ENCODE data around the gene GSG1L. TPM values are rescaled to one million over a fixed set of nuclear protein-coding genes. Genes with fewer than 3 reads are reported as not detected.

GSG1L gene
- total and polyA plus RNA-seq, 4 donors: not detected

DNA sequence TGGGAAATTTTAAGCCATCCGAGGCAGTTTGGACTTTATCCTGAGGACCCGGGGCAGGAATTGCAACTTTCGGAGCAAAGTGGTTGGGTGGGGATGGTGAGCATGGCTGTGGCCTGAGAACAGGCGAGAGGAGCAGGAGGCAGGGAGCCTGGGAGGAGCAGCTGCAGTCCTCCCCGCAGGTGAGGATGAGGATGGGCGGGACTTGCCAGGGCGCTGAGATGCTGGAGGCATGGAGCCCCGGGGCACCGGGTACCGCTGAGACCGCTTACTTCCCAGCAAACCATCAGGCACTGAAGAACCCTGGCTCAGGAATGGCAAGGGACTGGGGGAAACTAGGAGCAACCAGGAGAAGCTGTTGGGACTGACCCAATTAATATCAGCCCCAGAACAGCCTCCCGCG is 210.8 kb downstream of the GSG1L start:
- H3K27ac ChIP-seq (ENCODE audit: low read depth in 1 of 2, low read length in 2 of 2): no peak overlapping the region
- no peaks in the 10 kb centered on the region for H3K9me3 ChIP-seq (ENCODE audit: control insufficient read depth in 4 of 4, low read length in 3 of 4)
- peaks cover 0 to 5% (median 0%) of the 10 kb centered on the region in 4 donors for H3K27me3 ChIP-seq (ENCODE audit: control insufficient read depth in 4 of 4, insufficient read depth in 4 of 4, low read length in 3 of 4)
- TF ChIP-seq, protein P1, sequence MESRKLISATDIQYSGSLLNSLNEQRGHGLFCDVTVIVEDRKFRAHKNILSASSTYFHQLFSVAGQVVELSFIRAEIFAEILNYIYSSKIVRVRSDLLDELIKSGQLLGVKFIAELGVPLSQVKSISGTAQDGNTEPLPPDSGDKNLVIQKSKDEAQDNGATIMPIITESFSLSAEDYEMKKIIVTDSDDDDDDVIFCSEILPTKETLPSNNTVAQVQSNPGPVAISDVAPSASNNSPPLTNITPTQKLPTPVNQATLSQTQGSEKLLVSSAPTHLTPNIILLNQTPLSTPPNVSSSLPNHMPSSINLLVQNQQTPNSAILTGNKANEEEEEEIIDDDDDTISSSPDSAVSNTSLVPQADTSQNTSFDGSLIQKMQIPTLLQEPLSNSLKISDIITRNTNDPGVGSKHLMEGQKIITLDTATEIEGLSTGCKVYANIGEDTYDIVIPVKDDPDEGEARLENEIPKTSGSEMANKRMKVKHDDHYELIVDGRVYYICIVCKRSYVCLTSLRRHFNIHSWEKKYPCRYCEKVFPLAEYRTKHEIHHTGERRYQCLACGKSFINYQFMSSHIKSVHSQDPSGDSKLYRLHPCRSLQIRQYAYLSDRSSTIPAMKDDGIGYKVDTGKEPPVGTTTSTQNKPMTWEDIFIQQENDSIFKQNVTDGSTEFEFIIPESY (IDR thresholded peaks at IDR 0.05): no peak
- TF ChIP-seq JUND (IDR thresholded peaks at IDR 0.05) (no peak), YY1 (IDR thresholded peaks at IDR 0.05) (no peak), NR2F2 (IDR thresholded peaks at IDR 0.05) (no peak), HNF4G (IDR thresholded peaks at IDR 0.05) (no peak), HNF4A (conservative IDR thresholded peaks at IDR 0.05) (no peak), RAD21 (IDR thresholded peaks at IDR 0.05) (no peak), RXRA (IDR thresholded peaks at IDR 0.05) (no peak), SP1 (IDR thresholded peaks at IDR 0.05) (no peak), FOXA1 (IDR thresholded peaks at IDR 0.05) (no peak), GABPA (IDR thresholded peaks at IDR 0.05 in 1 of 2, conservative IDR thresholded peaks at IDR 0.05 in 1 of 2) (no peak), TAF1 (conservative IDR thresholded peaks at IDR 0.05) (no peak), EGR1 (IDR thresholded peaks at IDR 0.05; ENCODE audit: low read depth in 2 of 2) (no peak)
- TF ChIP-seq, protein P2, sequence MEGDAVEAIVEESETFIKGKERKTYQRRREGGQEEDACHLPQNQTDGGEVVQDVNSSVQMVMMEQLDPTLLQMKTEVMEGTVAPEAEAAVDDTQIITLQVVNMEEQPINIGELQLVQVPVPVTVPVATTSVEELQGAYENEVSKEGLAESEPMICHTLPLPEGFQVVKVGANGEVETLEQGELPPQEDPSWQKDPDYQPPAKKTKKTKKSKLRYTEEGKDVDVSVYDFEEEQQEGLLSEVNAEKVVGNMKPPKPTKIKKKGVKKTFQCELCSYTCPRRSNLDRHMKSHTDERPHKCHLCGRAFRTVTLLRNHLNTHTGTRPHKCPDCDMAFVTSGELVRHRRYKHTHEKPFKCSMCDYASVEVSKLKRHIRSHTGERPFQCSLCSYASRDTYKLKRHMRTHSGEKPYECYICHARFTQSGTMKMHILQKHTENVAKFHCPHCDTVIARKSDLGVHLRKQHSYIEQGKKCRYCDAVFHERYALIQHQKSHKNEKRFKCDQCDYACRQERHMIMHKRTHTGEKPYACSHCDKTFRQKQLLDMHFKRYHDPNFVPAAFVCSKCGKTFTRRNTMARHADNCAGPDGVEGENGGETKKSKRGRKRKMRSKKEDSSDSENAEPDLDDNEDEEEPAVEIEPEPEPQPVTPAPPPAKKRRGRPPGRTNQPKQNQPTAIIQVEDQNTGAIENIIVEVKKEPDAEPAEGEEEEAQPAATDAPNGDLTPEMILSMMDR (IDR thresholded peaks at IDR 0.05; ENCODE audit: low read depth, low read length, missing input control): no peak
- TF ChIP-seq, protein P3, sequence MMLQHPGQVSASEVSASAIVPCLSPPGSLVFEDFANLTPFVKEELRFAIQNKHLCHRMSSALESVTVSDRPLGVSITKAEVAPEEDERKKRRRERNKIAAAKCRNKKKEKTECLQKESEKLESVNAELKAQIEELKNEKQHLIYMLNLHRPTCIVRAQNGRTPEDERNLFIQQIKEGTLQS (IDR thresholded peaks at IDR 0.05): no peak
- TF ChIP-seq, protein P4, sequence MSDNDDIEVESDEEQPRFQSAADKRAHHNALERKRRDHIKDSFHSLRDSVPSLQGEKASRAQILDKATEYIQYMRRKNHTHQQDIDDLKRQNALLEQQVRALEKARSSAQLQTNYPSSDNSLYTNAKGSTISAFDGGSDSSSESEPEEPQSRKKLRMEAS (IDR thresholded peaks at IDR 0.05): no peak
- TF ChIP-seq, protein P5, sequence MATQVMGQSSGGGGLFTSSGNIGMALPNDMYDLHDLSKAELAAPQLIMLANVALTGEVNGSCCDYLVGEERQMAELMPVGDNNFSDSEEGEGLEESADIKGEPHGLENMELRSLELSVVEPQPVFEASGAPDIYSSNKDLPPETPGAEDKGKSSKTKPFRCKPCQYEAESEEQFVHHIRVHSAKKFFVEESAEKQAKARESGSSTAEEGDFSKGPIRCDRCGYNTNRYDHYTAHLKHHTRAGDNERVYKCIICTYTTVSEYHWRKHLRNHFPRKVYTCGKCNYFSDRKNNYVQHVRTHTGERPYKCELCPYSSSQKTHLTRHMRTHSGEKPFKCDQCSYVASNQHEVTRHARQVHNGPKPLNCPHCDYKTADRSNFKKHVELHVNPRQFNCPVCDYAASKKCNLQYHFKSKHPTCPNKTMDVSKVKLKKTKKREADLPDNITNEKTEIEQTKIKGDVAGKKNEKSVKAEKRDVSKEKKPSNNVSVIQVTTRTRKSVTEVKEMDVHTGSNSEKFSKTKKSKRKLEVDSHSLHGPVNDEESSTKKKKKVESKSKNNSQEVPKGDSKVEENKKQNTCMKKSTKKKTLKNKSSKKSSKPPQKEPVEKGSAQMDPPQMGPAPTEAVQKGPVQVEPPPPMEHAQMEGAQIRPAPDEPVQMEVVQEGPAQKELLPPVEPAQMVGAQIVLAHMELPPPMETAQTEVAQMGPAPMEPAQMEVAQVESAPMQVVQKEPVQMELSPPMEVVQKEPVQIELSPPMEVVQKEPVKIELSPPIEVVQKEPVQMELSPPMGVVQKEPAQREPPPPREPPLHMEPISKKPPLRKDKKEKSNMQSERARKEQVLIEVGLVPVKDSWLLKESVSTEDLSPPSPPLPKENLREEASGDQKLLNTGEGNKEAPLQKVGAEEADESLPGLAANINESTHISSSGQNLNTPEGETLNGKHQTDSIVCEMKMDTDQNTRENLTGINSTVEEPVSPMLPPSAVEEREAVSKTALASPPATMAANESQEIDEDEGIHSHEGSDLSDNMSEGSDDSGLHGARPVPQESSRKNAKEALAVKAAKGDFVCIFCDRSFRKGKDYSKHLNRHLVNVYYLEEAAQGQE (IDR thresholded peaks at IDR 0.05): no peak
- 59% methylated on average over 13 of the region's 13 CpGs for WGBS
- no peaks in the 10 kb centered on the region for H3K36me3 ChIP-seq (ENCODE audit: control insufficient read depth in 4 of 4, insufficient read depth in 3 of 4, low read depth in 1 of 4, low read length in 3 of 4)
- no peaks in the 10 kb centered on the region for H3K4me1 ChIP-seq (ENCODE audit: control insufficient read depth in 4 of 4, insufficient read depth in 4 of 4, low read length in 3 of 4)
- DNase-seq (ENCODE audit: low spot score): no peak
- H3K4me3 ChIP-seq (ENCODE audit: low read depth in 1 of 3, low read length in 3 of 3): no peak overlapping the region
- no peak overlapping the region for H3K9ac ChIP-seq (ENCODE audit: low read depth in 1 of 2, low read length in 2 of 2)
